Activated CD4-positive, alpha-beta T cell treated with anti-CD3 and anti-CD28 coated beads for 4 hours (primary cell): ENCODE results near the gene HORMAD2.

Experiments used
- DNase-seq, 2 donors: peaks; one replicate each; pipeline ENCODE4 v3.0.0-alpha.2; 2020

Gene HORMAD2

DNA sequence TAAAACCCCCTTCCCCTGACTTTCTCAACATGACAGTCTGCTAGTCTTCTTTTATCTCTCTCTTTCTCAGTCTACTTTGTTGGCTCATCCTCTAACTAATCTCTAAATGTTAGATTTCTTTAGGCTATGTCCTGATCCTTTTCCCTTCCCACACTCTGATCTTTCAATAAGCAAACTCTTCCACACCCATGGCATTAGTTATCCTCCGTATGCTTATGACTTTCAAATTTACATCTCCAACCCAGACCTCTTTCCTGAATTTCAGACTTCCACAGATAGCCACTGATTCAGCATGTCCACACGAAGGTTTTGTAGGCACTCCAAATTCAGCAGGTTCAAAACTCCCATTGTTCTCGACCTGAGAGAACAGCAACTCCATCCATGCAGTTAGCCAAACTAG, 90.7 kb downstream of the HORMAD2 start:
- no peak for DNase-seq

- no peak for DNase-seq
Observed at GRCh38 chr22:30175690-30176288, 95.5 kb downstream of the HORMAD2 start.

GRCh38 chr22:30176431-30176830, 96.2 kb downstream of the HORMAD2 start:
- DNase-seq = no peak

DNA sequence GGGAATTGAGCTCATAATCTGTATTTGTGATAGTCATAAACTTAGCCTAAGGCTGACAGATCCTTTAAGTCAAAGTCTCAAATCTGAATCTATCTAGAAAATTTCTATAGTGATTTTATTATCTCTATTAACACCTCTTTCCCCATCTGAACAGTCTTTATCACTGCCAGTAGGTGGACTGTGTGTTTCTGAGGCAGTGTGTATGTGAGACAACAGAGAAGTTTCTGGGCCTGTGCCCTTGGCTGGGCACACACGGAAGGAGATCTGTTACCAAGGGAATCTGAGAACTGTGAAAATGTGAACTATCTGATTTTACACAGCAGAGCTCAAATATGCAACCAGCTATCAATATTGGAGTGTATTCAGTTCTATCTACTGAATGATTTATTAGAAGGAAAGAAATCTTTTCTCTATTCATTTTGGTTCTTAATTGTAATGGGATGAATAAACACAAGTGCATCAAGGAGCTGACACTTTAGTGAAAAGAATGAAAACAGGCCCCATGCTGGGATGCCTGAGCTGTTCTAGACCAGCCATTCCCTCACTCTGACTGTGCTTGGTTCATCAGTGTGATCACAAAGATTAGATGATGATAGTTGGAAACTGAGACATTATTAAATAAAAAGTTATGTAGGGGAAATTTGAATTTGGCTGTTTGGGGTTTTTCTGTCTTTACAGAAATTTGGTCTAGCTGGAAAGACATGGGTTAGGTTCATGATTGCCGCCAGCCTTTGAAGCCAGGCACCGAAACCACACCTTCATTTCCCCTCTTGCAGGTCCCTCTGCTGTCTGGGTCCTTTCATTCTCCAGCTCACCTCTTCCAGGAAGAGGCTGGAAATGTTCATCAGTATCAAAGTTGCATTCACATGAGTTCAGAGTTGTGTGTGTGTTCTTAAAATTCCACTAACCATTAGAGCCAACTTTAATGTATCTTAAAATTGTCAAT, 98.2 kb downstream of the HORMAD2 start:
- peak; percentile 40 to 50 for DNase-seq

DNA sequence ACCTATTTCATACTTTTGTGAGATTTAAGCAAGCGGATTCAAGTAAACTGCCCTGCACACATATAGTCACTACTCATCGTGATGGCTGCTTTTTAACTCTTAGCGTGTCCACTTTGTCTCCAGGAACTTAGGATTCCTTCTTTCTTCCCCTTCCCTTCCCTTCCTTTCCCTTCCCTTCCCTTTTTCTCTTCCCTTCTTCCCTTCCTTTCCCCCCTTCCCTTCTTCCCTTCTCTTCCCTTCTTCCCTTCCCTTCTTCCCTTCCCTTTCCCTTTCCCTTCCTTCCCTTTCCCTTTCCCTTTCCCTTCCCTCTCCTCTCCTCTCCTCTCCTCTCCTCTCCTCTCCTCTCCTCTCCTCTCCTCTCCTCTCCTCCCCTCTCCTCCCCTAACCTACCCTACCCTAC, 100.4 kb downstream of the HORMAD2 start:
- DNase-seq = no peak

DNA sequence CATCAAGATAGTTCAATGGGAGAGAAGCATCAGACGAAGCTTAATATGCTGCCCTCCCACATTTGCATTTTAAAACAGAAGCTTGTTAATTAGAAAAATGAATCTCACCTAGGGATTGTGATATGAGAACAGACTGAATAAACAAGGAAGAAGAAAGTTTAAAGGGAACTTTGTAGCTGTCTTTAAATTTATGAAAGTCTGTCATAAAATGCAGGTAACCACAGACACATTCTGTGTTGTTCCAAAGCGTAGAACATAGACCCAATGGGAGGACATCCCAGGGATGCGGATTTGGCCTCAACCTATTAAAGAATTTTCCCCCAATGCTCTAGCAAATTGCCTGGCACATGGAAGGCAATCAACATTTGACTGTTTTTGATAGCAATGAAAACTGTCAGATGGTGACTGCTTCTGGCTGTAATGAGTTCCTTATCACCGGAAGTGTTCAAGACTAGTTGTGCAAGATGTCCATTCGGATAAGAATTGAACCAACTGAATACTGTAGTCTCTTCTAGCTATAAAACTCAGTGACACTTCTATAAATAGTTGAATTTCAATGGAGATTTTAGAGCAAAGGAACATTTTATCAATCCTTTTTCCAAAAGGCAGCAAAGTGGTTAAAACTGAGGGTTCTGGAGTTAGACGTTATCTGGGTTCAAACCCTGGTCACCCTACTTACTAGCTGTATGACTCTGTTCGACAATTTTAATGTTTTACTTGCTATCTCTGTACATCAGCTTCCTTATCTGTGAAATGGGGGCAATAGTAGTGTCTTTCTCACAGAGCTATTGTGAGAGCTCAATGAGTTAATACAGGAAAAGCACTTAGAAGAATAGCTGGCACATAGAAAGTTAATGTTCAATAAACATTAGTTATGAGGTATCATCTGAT, 101.4 kb downstream of the HORMAD2 start:
- no peak for DNase-seq

- no peak for DNase-seq
Observed at GRCh38 chr22:30182350-30182745, 102.1 kb downstream of the HORMAD2 start.

DNA sequence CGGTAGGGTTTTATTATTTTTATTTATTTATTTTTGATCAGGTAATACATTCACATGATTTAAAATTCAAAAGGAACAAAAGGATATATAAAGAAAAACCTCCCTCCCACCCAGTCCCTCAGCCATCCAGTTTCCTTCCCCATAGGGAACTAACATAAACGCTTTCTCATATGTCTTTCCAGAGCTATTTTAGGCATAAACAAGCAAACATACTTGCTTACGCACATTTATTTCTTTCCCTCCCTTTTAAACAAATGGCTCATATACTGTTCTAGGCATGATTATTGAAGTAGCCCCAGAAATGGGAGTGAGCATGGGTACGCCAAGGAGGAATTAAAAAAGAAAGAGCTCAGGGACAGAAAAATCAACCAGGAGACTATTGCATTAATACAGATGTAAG, 102.6 kb downstream of the HORMAD2 start:
- DNase-seq = no peak

- no peak for DNase-seq
Observed at GRCh38 chr22:30183271-30183670, 103.0 kb downstream of the HORMAD2 start.

- no peak for DNase-seq
Observed at GRCh38 chr22:30183861-30184278, 103.6 kb downstream of the HORMAD2 start.

DNA sequence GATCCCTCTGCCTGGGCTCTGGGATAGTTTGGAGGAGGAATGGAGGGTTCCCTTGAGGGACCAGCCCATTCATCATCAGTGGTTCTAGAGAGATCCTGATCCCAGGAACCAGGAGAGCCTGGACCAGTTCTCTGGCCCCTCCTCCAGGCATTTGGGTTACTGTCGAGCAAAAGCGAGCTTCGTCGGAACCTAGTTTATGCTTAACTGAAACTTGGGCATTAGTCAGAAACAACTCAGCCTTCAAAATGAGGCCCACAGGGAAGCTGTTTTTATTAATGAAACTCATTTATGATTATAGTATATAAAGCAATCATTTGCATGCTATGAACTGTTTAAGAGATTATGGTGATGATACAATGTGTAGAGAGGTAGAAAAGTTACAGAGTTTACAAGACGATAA, 104.9 kb downstream of the HORMAD2 start:
- DNase-seq = no peak

DNA sequence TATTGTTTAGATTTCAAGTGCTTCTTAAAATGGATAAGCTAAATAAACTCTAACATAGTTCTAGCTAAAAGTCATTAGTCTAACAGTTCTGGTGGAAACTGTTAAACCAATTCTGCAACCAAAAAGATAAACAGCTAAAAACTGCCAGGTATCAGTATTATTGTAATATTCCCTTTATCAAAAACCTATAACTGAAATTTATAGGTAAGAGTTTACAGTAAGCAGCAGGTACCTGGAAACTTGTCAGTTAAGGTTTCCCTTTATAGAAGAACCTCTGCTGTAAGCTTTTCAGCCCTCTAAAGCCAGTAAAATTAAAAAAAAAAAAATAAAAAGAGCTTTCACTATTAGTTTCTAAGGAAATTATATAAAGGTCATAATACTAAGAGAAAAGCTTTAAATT, 105.3 kb downstream of the HORMAD2 start:
- no peak for DNase-seq

DNA sequence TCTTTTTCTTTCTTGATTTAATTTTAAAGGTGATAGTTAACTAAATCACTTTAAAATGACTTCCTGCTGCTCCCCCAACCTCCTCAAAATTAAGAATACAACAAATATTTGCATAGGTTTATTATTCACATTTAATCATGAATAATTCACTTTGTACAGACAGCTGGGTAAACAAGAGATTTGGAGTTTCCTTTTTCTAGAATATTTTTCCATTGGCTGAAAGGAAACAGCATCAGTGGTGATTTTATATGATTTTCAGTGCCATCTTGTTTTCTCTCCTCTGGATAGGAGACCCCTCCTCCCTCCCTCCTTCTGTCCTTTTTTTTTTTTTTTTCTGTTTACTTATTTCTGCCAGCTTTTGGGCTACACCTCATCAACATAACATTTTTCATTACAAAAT, 105.8 kb downstream of the HORMAD2 start:
- DNase-seq = no peak

- DNase-seq = no peak
Observed at GRCh38 chr22:30186510-30186909, 106.2 kb downstream of the HORMAD2 start.

- DNase-seq = no peak
Observed at GRCh38 chr22:30187094-30187493, 106.8 kb downstream of the HORMAD2 start.

DNA sequence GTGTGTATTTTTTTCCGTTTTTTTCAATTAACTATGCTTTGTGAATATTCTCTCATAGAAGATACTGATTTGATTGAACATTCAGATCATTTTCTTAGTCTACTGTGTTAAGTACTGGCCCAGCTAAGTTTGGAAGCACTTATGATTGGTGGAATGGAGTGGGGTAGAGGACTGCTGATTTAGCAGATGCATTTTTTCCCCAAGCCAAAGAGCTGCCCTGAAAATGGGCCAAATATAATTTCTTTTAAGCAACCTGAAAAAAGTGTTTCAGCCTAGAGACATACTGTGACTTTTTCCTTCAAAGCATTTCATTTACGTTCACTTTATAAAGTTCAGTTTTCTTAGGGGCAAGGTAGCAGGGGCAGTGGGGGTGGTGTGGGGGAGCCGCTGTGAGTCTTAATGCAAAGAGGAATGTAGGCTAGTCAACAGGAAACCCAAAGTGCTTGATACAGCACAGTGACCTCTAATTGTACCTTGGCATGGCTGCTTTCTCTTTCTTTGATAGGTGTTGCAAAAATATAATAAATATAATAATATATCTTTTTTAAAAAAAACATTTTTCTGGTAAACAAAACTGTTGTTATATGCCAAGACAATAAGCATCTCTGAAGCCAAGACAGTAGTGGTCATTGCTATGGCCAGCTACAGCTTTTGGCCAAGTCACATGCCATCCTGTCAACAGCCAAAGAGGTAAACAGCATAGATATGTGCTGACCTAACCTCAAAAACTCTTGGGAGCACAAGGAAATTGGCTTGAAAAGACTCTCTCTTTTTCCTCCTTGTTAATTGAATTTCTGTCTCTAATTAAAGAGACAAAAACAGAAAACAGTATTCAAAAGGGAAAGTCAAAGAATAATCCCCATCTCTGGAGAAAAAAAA, 107.5 kb downstream of the HORMAD2 start:
- DNase-seq = no peak

DNA sequence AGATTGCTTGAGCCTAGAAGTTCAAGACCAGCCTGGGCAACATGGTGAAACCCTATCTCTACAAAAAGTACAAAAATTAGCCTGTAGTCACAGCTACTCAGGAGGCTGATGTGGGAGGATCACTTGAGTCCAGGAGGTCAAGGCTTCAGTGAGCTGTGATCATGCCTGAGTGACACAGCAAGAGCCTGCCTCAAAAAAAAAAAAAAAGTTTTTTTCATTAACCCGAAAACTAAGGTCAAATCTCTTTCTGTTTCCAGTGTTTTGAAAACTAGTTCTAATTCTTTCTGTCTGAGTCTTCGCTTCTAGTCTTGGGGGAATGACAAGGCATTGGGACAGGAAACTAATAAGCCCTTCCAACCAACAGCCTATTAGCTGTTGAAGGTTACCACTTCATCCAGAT, 108.6 kb downstream of the HORMAD2 start:
- no peak for DNase-seq

GRCh38 chr22:30190574-30190973, 110.3 kb downstream of the HORMAD2 start:
- DNase-seq = no peak

- no peak for DNase-seq
Observed at GRCh38 chr22:30191040-30191701, 110.9 kb downstream of the HORMAD2 start.

DNA sequence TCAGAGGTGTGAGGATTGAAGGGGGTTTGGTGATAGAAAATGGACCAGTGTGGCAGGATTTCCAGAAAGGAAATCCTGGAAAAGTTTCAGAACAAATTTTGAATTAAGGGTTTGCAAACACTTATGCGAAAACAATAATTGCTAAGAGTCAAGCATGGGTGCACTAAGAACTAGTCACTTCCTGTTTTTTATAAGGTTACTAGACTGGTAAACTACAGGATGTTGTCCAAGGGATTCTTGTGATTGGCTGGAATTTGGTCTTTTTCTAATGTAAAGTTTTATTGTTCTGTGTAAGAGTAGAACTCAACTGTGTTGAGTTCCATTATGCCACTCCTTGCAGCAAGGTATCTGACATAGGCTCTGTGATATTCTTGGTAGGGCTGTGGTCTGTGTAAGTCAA, 112.2 kb downstream of the HORMAD2 start:
- no peak for DNase-seq

GRCh38 chr22:30193031-30193775, 112.9 kb downstream of the HORMAD2 start:
- DNase-seq = no peak
